Mucosa of stomach (tissue), 1 donor: ENCODE results near the gene TAS2R38.
"Not testable (repeated sequence)": the region's sequence is repeated elsewhere in the genome, so short reads cannot be mapped to it uniquely, and the experiment has no call there.

Experiments
- H3K27me3 ChIP-seq: one replicate; pipeline ENCODE4 v1.7.0; 2013; ENCODE audit warnings: mild to moderate bottlenecking, low read length; ENCODE audit not compliant: control insufficient read depth, insufficient read depth
- H3K36me3 ChIP-seq: one replicate; pipeline ENCODE4 v1.7.0; 2013; ENCODE audit warnings: low read length; ENCODE audit not compliant: control insufficient read depth, insufficient read depth
- H3K4me1 ChIP-seq: one replicate; pipeline ENCODE4 v1.7.0; 2013; ENCODE audit warnings: mild to moderate bottlenecking, low read length; ENCODE audit not compliant: control insufficient read depth, insufficient read depth
- H3K4me3 ChIP-seq: one replicate; pipeline ENCODE4 v1.7.0; 2013; ENCODE audit warnings: low read length
- H3K9ac ChIP-seq: one replicate; pipeline ENCODE4 v1.7.0; 2013; ENCODE audit warnings: mild to moderate bottlenecking, low read length, moderate library complexity
- H3K9me3 ChIP-seq: one replicate; pipeline ENCODE4 v1.7.0; 2013; ENCODE audit warnings: mild to moderate bottlenecking, low read length, moderate library complexity; ENCODE audit not compliant: control insufficient read depth
- donor health status: Pancreatic carcinoma.

Gene TAS2R38

GRCh38 chr7:141992688-141993087, 19.1 kb upstream of the TAS2R38 start:
- Histone ChIP-seq H3K4me3 (no peak overlapping the region), H3K27me3 (no peaks in the 10 kb centered on the region), H3K36me3 (no peaks in the 10 kb centered on the region), H3K9me3 (no peaks in the 10 kb centered on the region), H3K9ac (no peak overlapping the region), H3K4me1 (peaks cover 7% of the 10 kb centered on the region)

GRCh38 chr7:141992156-141992555, 18.6 kb upstream of the TAS2R38 start:
- no peak overlapping the region for H3K4me3 ChIP-seq
- no peaks in the 10 kb centered on the region for H3K27me3 ChIP-seq
- H3K4me1 ChIP-seq = peaks cover 7% of the 10 kb centered on the region
- no peaks in the 10 kb centered on the region for H3K9me3 ChIP-seq
- H3K9ac ChIP-seq = no peak overlapping the region
- no peaks in the 10 kb centered on the region for H3K36me3 ChIP-seq

GRCh38 chr7:141991140-141991539, 17.6 kb upstream of the TAS2R38 start:
- Histone ChIP-seq H3K4me1 (peaks cover 7% of the 10 kb centered on the region), H3K9me3 (no peaks in the 10 kb centered on the region), H3K9ac (no peak overlapping the region), H3K36me3 (no peaks in the 10 kb centered on the region), H3K4me3 (no peak overlapping the region), H3K27me3 (no peaks in the 10 kb centered on the region)

GRCh38 chr7:141990011-141990725, 16.6 kb upstream of the TAS2R38 start:
- H3K4me3 ChIP-seq = no peak overlapping the region
- H3K9ac ChIP-seq = no peak overlapping the region
- H3K9me3 ChIP-seq = no peaks in the 10 kb centered on the region
- no peaks in the 10 kb centered on the region for H3K36me3 ChIP-seq
- H3K4me1 ChIP-seq = peaks cover 7% of the 10 kb centered on the region
- H3K27me3 ChIP-seq = no peaks in the 10 kb centered on the region

- H3K4me1 ChIP-seq, H3K27me3 ChIP-seq, H3K36me3 ChIP-seq, H3K9me3 ChIP-seq, H3K9ac ChIP-seq, H3K4me3 ChIP-seq: not testable (repeated sequence)
These were observed 14.2 kb upstream of the TAS2R38 start for GRCh38 chr7:141987803-141988202.

- Histone ChIP-seq H3K27me3 (no peaks in the 10 kb centered on the region), H3K9ac (no peak overlapping the region), H3K4me3 (no peak overlapping the region), H3K4me1 (peaks cover 7% of the 10 kb centered on the region), H3K36me3 (no peaks in the 10 kb centered on the region), H3K9me3 (no peaks in the 10 kb centered on the region)
These were observed 13.3 kb upstream of the TAS2R38 start for GRCh38 chr7:141986923-141987322.

GRCh38 chr7:141985926-141986325, 12.4 kb upstream of the TAS2R38 start:
- not testable (repeated sequence) for H3K4me1 ChIP-seq, H3K9ac ChIP-seq, H3K36me3 ChIP-seq, H3K4me3 ChIP-seq, H3K9me3 ChIP-seq, H3K27me3 ChIP-seq

- no peaks in the 10 kb centered on the region for H3K36me3 ChIP-seq
- no peaks in the 10 kb centered on the region for H3K27me3 ChIP-seq
- peaks cover 5% of the 10 kb centered on the region for H3K4me1 ChIP-seq
- no peaks in the 10 kb centered on the region for H3K9me3 ChIP-seq
- no peak overlapping the region for H3K4me3 ChIP-seq
- H3K9ac ChIP-seq = no peak overlapping the region
These were observed 6.0 kb upstream of the TAS2R38 start for GRCh38 chr7:141979568-141979967.

GRCh38 chr7:141978351-141978750, 4.8 kb upstream of the TAS2R38 start:
- peaks cover under 1% of the 10 kb centered on the region for H3K27me3 ChIP-seq
- H3K9ac ChIP-seq = no peak overlapping the region
- peaks cover 5% of the 10 kb centered on the region for H3K4me1 ChIP-seq
- H3K36me3 ChIP-seq = no peaks in the 10 kb centered on the region
- no peak overlapping the region for H3K4me3 ChIP-seq
- no peaks in the 10 kb centered on the region for H3K9me3 ChIP-seq

GRCh38 chr7:141976524-141977245, 3.1 kb upstream of the TAS2R38 start:
- Histone ChIP-seq H3K9ac (no peak overlapping the region), H3K4me1 (peaks cover 5% of the 10 kb centered on the region), H3K36me3 (no peaks in the 10 kb centered on the region), H3K27me3 (peaks cover 4% of the 10 kb centered on the region), H3K9me3 (no peaks in the 10 kb centered on the region), H3K4me3 (no peak overlapping the region)

DNA sequence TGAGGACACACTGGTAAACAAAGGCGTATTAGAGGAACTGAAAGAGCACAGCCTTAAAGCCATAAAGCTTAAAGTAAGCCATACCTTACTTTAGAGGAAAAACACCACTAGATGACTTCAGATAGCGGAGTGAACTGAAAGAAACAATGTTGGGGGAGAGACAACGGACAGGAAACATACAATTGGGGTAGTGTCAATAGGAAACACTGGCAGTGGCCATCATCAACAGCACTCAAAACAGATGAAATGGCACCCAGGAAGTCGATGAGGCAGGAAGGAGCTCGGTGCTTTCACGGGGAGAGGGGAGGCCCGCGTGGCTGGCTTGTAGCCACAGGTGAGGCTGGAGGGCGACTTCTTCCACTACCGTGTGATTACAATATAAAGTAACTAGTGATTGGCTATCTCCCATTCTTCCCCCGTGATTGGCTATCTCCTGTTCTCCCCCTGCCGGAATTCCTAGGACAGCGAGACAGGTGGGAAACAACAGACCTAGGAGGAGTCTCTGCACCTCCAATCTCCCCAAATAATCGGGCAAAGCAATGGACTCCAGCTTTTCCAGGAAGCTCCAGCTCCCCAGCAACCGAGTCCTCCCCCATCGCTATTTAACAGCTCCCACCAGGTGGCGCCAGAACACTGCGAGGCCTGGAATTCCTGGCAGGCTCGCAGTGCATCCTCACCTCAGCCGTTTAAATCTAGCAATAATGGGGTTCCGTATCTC, 2.4 kb upstream of the TAS2R38 start:
- Histone ChIP-seq H3K9ac (peak overlapping the region; percentile 59), H3K4me3 (peak overlapping the region; percentile 37), H3K36me3 (no peaks in the 10 kb centered on the region), H3K4me1 (peaks cover 5% of the 10 kb centered on the region), H3K27me3 (peaks cover 4% of the 10 kb centered on the region), H3K9me3 (no peaks in the 10 kb centered on the region)

GRCh38 chr7:141974831-141975230, 1.3 kb upstream of the TAS2R38 start:
- Histone ChIP-seq H3K9ac (no peak overlapping the region), H3K9me3 (no peaks in the 10 kb centered on the region), H3K4me3 (no peak overlapping the region), H3K4me1 (peaks cover 5% of the 10 kb centered on the region), H3K27me3 (peaks cover 4% of the 10 kb centered on the region), H3K36me3 (no peaks in the 10 kb centered on the region)
